ENCODE results near the gene HACD2. TPM values are rescaled to one million over a fixed set of nuclear protein-coding genes. Genes with fewer than 3 reads are reported as not detected.
A peak's percentile ranks its signal among the peaks of the same experiment; 100 is the strongest.
"Not testable (repeated sequence)": the region's sequence is repeated elsewhere in the genome, so short reads cannot be mapped to it uniquely, and the experiment has no call there.

HACD2 gene
- polyA plus RNA-seq, 1 donor (not counting 4 experiments of a cell fraction or from before 2014, with no cell fraction given), result 124 TPM

GRCh38 chr3:123489400-123490004 is 95.4 kb downstream of the HACD2 start:
- H3K9me3 ChIP-seq (ENCODE audit: control insufficient read depth, low read depth, low read length), result no peaks in the 10 kb centered on the region
- no peaks in the 10 kb centered on the region for H3K79me2 ChIP-seq (ENCODE audit: control insufficient read depth, insufficient read depth, low read length)
- H3K9me1 ChIP-seq (ENCODE audit: control insufficient read depth, extremely low read depth, insufficient read depth, low read length), result no peaks in the 10 kb centered on the region
- H3K27me3 ChIP-seq (ENCODE audit: control insufficient read depth, extremely low read depth, insufficient read depth, low read length), result no peaks in the 10 kb centered on the region
- H3K36me3 ChIP-seq (ENCODE audit: control insufficient read depth in 2 of 2, extremely low read depth in 1 of 2, insufficient read depth in 2 of 2, low read length in 2 of 2), result peaks cover 6 to 13% of the 10 kb centered on the region in 2 experiments
- H3K4me2 ChIP-seq (ENCODE audit: control insufficient read depth, extremely low read depth, insufficient read depth, low read depth, low read length), result no peak overlapping the region
- no peaks in the 10 kb centered on the region for H3K4me1 ChIP-seq (ENCODE audit: control insufficient read depth, extremely low read depth, insufficient read depth, low read length)
- peak; percentile 13 for DNase-seq (ENCODE audit: low read depth, low spot score)
- H4K20me1 ChIP-seq (ENCODE audit: control insufficient read depth, extremely low read depth, insufficient read depth, low read length), result no peaks in the 10 kb centered on the region
- peak; percentile 83 to 89 (median 86) for TF ChIP-seq CTCF (optimal IDR thresholded peaks at IDR 0.05 in 1 of 3, IDR thresholded peaks at IDR 0.05 in 1 of 3, conservative IDR thresholded peaks at IDR 0.05 in 1 of 3; ENCODE audit: extremely low read depth in 1 of 3, insufficient read depth in 2 of 3, low read length in 3 of 3)
- no peak for TF ChIP-seq EZH2 (IDR thresholded peaks at IDR 0.05; ENCODE audit: low read length)
- dilution Hi-C loops (cut with MboI; ENCODE audit: extremely low pct_ligation_motif_present, low sequenced_read_pairs), result no loop called here
- FAIRE-seq, result no peak
- no peak overlapping the region for H3K27ac ChIP-seq (ENCODE audit: control insufficient read depth, insufficient read depth, low read length)
- H3K4me3 ChIP-seq (ENCODE audit: control insufficient read depth in 2 of 3, extremely low read depth in 1 of 3, insufficient read depth in 2 of 3, low read depth in 1 of 3, low read length in 3 of 3), result no peak overlapping the region
- no peak overlapping the region for H3K9ac ChIP-seq (ENCODE audit: control insufficient read depth, extremely low read depth, insufficient read depth, low read length)
- no peak overlapping the region for H2AFZ ChIP-seq (ENCODE audit: control insufficient read depth, low read length)

GRCh38 chr3:123488645-123489347 is 96.1 kb downstream of the HACD2 start:
- peaks cover 1 to 10% of the 10 kb centered on the region in 2 experiments for H3K36me3 ChIP-seq (ENCODE audit: control insufficient read depth in 2 of 2, extremely low read depth in 1 of 2, insufficient read depth in 2 of 2, low read length in 2 of 2)
- TF ChIP-seq CTCF (optimal IDR thresholded peaks at IDR 0.05 in 1 of 3, IDR thresholded peaks at IDR 0.05 in 1 of 3, conservative IDR thresholded peaks at IDR 0.05 in 1 of 3; ENCODE audit: extremely low read depth in 1 of 3, insufficient read depth in 2 of 3, low read length in 3 of 3) (no peak), EZH2 (IDR thresholded peaks at IDR 0.05; ENCODE audit: low read length) (no peak)
- no peak for FAIRE-seq

GRCh38 chr3:123487063-123487462 is 97.8 kb downstream of the HACD2 start:
- H3K36me3 ChIP-seq (ENCODE audit: control insufficient read depth in 2 of 2, extremely low read depth in 1 of 2, insufficient read depth in 2 of 2, low read length in 2 of 2); H3K4me2 ChIP-seq (ENCODE audit: control insufficient read depth, extremely low read depth, insufficient read depth, low read depth, low read length); H3K27me3 ChIP-seq (ENCODE audit: control insufficient read depth, extremely low read depth, insufficient read depth, low read length); H3K9me1 ChIP-seq (ENCODE audit: control insufficient read depth, extremely low read depth, insufficient read depth, low read length); H3K9ac ChIP-seq (ENCODE audit: control insufficient read depth, extremely low read depth, insufficient read depth, low read length); H3K9me3 ChIP-seq (ENCODE audit: control insufficient read depth, low read depth, low read length); H4K20me1 ChIP-seq (ENCODE audit: control insufficient read depth, extremely low read depth, insufficient read depth, low read length); dilution Hi-C loops (cut with MboI; ENCODE audit: extremely low pct_ligation_motif_present, low sequenced_read_pairs); H3K4me3 ChIP-seq (ENCODE audit: control insufficient read depth in 2 of 3, extremely low read depth in 1 of 3, insufficient read depth in 2 of 3, low read depth in 1 of 3, low read length in 3 of 3); FAIRE-seq; H3K27ac ChIP-seq (ENCODE audit: control insufficient read depth, insufficient read depth, low read length); H3K4me1 ChIP-seq (ENCODE audit: control insufficient read depth, extremely low read depth, insufficient read depth, low read length); H3K79me2 ChIP-seq (ENCODE audit: control insufficient read depth, insufficient read depth, low read length); H2AFZ ChIP-seq (ENCODE audit: control insufficient read depth, low read length); DNase-seq (ENCODE audit: low read depth, low spot score): not testable (repeated sequence)

More at GRCh38 chr3:123488645-123489347, 96.1 kb downstream of the HACD2 start:
- DNase-seq (ENCODE audit: low read depth, low spot score), result no peak
- H3K27me3 ChIP-seq (ENCODE audit: control insufficient read depth, extremely low read depth, insufficient read depth, low read length), result no peaks in the 10 kb centered on the region
- H3K9me1 ChIP-seq (ENCODE audit: control insufficient read depth, extremely low read depth, insufficient read depth, low read length), result no peaks in the 10 kb centered on the region
- H3K4me2 ChIP-seq (ENCODE audit: control insufficient read depth, extremely low read depth, insufficient read depth, low read depth, low read length), result no peak overlapping the region
- no peak overlapping the region for H3K4me3 ChIP-seq (ENCODE audit: control insufficient read depth in 2 of 3, extremely low read depth in 1 of 3, insufficient read depth in 2 of 3, low read depth in 1 of 3, low read length in 3 of 3)
- H2AFZ ChIP-seq (ENCODE audit: control insufficient read depth, low read length), result no peak overlapping the region
- no peaks in the 10 kb centered on the region for H3K9me3 ChIP-seq (ENCODE audit: control insufficient read depth, low read depth, low read length)
- no peaks in the 10 kb centered on the region for H3K4me1 ChIP-seq (ENCODE audit: control insufficient read depth, extremely low read depth, insufficient read depth, low read length)
- H3K9ac ChIP-seq (ENCODE audit: control insufficient read depth, extremely low read depth, insufficient read depth, low read length), result no peak overlapping the region
- no peaks in the 10 kb centered on the region for H3K79me2 ChIP-seq (ENCODE audit: control insufficient read depth, insufficient read depth, low read length)
- no peaks in the 10 kb centered on the region for H4K20me1 ChIP-seq (ENCODE audit: control insufficient read depth, extremely low read depth, insufficient read depth, low read length)
- dilution Hi-C loops (cut with MboI; ENCODE audit: extremely low pct_ligation_motif_present, low sequenced_read_pairs), result no loop called here
- H3K27ac ChIP-seq (ENCODE audit: control insufficient read depth, insufficient read depth, low read length), result no peak overlapping the region

Data from keratinocyte (primary cell).